GM12865 (cell line): ENCODE measurements around the gene DCUN1D5.

Experiments used
- DNase-seq: peaks from one replicate; pipeline ENCODE4 v3.0.0; 2010; ENCODE audit warnings: low read depth
- H3K4me3 ChIP-seq: 2 replicates; pipeline ENCODE4 v1.5.1; 2011; ENCODE audit warnings: mild to moderate bottlenecking, low read depth, low read length, control low read depth
- CTCF ChIP-seq: IDR thresholded peaks from 2 replicates; pipeline ENCODE4 v1.5.1; 2011; ENCODE audit warnings: low read length, control low read depth, low read depth, inconsistent platforms; ENCODE audit not compliant: insufficient read depth; ENCODE audit errors: missing control alignments

The DCUN1D5 gene

GRCh38 chr11:103091801-103092524 is at the start of gene DCUN1D5:
Gene DCUN1D5, minus strand, starts transcription at chr11:103092160. Its CDS starts 288 bp downstream, at chr11:103091872.
- no peak for TF ChIP-seq CTCF
- DNase-seq: peak; percentile 95
- H3K4me3 ChIP-seq: peak within 1 kb of the TSS; percentile 94

GRCh38 chr11:103125462-103125861 is 33.5 kb upstream of the DCUN1D5 start:
- DNase-seq: no peak
- TF ChIP-seq CTCF: no peak
- no peak overlapping the region for H3K4me3 ChIP-seq

- no peak for DNase-seq
- TF ChIP-seq CTCF: no peak
- no peak overlapping the region for H3K4me3 ChIP-seq
Observed at GRCh38 chr11:103114836-103115235, 22.9 kb upstream of the DCUN1D5 start.

GRCh38 chr11:103112364-103112763 is 20.4 kb upstream of the DCUN1D5 start:
- TF ChIP-seq CTCF: no peak
- no peak for DNase-seq
- no peak overlapping the region for H3K4me3 ChIP-seq

- DNase-seq: no peak
- no peak overlapping the region for H3K4me3 ChIP-seq
- TF ChIP-seq CTCF: no peak
Observed at GRCh38 chr11:103111400-103111799, 19.4 kb upstream of the DCUN1D5 start.

- TF ChIP-seq CTCF: no peak
- DNase-seq: no peak
- no peak overlapping the region for H3K4me3 ChIP-seq
Observed at GRCh38 chr11:103110391-103110790, 18.4 kb upstream of the DCUN1D5 start.

- DNase-seq: no peak
- peak overlapping the region; percentile 61 for H3K4me3 ChIP-seq
- no peak for TF ChIP-seq CTCF
Observed at GRCh38 chr11:103109818-103110388, 17.9 kb upstream of the DCUN1D5 start.
